Stimulated activated CD4-positive, alpha-beta T cell treated with anti-CD3 and anti-CD28 coated beads, Interleukin-4, amount 100 ng/mL, for 4 hours (primary cell): ENCODE results near the gene MYH15.

Source experiments
- DNase-seq, 2 experiments: peaks; one replicate each; pipeline ENCODE4 v3.0.0-alpha.2; 2020

Gene MYH15

GRCh38 chr3:108410531-108410984 lies 99.8 kb downstream of the MYH15 start:
- DNase-seq: no peak

DNA sequence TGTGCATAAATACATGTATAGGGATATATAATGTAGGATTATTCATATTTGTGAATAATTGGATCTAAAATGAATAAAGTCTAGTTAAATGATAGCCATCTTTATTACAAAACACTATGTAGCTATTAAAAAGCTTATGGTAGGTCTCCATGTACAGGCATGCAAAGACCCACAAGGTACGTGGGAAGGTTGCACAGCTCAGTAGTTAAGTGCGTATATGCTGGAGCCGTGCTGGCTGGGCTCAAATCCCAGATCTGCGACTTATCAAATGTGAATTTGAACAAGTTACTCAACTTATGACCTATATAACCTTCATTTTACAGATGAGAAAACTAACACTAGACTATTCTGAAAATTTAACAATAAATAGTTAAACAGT lies 100.6 kb downstream of the MYH15 start:
- no peak for DNase-seq

- no peak for DNase-seq
Observed at GRCh38 chr3:108408883-108409799, 101.3 kb downstream of the MYH15 start.

DNA sequence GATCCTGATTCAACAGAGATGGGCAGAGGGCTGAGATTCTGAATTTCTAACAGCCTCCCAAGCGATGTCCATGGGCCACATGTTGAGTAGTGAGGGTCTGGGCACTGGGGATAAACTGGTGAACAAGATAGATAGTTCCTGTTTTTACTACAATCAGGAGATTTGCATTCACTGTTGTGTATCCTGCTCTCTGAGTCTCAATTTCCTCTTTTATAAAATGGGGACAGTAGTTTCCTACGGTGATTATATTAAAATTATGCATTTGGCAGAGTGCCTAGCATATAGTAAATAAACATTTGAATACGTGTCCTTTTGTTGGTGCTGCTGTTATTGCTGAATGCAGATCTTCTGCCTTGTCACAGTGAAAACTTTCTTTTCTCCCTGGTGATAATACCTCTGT lies 102.5 kb downstream of the MYH15 start:
- DNase-seq: no peak

- no peak for DNase-seq
Observed at GRCh38 chr3:108406661-108407206, 103.7 kb downstream of the MYH15 start.

DNA sequence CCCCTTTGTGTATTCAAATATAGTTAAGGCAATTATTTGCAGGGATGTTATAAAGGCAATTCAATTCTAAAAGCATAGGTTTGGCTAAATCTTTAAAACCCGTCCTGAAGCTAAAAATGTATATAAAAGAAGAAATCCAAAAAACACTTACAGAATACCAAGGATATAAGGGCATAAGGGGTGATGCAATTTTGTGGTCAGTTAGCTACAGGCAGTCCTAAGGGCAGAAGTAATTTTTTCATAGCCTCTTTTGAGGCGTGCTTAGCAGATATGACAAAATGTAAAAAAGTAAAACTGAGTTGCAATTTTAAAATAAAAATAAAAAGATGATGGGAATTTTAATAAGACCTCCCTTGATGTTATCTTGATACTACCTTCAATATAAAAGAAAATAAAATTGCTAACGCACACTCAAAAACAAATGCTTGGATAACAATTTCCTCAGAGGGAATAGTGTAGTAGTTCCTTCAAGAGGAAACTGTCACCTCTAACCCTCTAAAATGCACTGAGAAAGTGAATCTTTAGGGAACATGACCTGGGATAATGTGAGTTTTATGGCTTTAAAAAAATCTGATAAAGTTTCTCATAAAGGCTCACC lies 104.2 kb downstream of the MYH15 start:
- DNase-seq: no peak

GRCh38 chr3:108404368-108404767 lies 106.0 kb downstream of the MYH15 start:
- no peak for DNase-seq

- DNase-seq: no peak
Observed at GRCh38 chr3:108403686-108404345, 106.6 kb downstream of the MYH15 start.

DNA sequence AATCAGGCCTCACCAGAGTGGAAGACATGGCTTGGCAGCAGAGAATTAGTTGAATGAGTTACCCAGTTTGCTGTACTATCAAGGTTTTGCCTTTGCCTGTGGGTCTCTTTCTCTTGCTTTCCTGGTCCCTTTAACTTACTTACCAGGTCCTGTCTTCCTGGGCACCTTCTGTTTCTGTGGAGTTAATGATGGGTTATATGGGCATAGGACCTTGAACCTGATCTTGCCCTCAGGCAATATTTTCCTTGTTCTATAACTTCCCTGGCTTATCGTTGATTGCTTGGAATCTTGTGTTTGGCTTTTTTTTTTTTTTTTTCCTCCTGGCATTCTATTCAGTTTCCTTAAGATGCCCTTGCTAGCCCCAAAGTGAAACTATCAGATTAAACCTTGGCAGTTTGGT lies 107.2 kb downstream of the MYH15 start:
- no peak for DNase-seq

GRCh38 chr3:108401836-108402235 lies 108.6 kb downstream of the MYH15 start:
- DNase-seq: no peak

- no peak for DNase-seq
Observed at GRCh38 chr3:108398510-108398909, 111.9 kb downstream of the MYH15 start.

DNA sequence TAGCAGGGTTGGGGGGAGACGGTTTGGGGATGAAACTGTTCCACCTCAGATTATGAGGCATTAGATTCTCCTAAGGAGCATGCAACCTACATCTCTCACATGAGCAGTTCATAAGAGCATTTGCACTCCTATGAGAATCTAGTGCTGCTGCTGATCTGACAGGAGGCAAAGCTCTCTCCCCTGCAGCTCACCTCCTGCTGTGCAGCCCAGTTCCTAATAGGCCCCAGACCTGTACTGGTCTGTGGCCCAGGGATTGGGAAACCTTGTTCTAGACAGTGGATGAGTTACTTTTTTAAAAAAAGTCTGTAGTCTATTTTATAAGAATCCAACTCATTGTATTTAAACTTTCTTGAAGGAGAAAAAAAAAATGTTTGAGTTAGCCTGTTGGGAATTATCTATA lies 114.1 kb downstream of the MYH15 start:
- no peak for DNase-seq

- DNase-seq: no peak
Observed at GRCh38 chr3:108394563-108394962, 115.8 kb downstream of the MYH15 start.

DNA sequence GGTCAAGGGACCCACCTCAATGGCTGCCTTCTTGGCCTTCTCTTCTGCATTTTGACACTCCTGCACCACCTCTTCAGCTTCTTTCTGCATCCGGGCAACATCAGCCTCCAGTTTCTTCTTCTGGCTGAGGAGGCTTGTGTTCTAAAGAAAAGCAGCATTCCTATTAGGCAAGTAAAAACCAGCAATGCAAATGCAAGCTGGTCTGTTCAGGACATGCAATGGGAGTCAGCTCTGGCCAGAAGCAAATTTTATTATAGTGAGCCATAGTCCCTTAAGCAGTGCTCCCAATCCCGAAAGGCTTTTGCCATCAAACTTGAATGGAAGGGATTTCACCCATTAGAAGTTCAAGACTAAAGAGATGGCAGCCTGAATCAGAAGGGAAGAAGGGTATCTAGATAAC lies 116.4 kb downstream of the MYH15 start:
- no peak for DNase-seq

- DNase-seq: no peak
Observed at GRCh38 chr3:108393128-108393900, 117.1 kb downstream of the MYH15 start.

GRCh38 chr3:108391917-108392593 lies 118.3 kb downstream of the MYH15 start:
- no peak for DNase-seq

GRCh38 chr3:108389372-108389771 lies 121.0 kb downstream of the MYH15 start:
- no peak for DNase-seq

DNA sequence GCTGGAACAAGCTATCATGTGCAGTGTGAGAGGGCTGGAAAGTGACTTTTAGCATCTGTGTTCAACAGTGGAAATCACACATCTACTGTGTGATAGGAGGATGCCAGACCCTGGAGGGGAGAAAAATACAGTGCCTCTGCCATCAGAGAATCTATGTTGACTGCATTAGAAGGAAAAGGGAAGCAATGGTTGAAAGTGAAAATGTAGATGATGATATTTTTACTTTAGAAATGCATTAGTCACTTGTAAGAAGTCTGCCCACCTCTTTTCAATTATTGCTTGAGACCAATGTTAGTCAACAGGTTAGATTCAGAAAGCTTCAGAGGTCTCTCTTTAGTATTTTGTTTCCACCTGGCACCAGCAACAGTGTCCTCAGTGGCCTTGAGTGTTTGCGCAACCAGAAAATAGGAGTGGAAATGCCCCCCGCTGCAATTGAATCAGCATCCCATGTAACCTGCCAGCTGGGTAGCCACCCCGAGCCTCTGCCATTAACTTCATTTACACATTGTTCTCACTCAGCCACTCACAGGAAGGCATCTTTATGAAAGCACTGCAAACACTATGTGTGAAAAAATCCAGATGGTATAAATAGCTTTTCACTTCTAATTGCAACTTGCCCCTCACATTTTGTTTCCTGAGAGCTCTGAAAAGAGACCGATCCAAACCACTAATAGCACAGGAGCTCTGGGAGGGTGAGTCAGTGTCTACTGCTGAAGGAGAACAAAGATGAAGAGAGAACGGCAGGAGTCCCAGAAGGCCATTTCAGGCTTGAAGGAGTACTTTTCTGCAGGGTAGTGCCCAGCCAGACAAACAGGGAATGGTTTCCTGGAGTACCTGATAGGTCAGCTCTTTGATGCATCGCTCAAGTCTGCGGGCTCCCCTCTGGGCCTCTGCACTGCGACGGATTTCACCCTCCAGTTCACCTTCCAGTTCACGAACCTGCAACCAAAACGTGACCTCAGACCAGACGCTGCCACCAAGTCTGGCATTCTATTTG lies 122.0 kb downstream of the MYH15 start:
- DNase-seq: peak in 1 of 2 experiments; percentile 9

DNA sequence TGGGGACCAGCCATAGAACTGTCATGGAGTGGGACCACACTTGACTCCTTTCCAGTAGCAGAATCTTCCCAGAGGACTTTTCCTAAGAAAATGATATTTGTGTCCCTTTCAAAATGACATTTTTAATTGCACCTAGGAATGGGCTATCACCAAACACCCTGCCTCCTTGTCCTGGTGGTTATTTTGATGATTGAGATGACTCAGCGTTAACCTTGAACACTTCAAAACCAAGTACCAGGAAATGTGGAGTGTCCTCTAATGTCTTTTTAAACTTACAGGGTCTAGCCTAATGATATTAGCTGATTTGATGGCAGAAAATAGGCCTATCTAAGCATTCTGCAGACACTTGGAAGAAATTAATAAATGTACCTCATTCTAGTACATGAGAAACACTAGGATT lies 123.3 kb downstream of the MYH15 start:
- no peak for DNase-seq

DNA sequence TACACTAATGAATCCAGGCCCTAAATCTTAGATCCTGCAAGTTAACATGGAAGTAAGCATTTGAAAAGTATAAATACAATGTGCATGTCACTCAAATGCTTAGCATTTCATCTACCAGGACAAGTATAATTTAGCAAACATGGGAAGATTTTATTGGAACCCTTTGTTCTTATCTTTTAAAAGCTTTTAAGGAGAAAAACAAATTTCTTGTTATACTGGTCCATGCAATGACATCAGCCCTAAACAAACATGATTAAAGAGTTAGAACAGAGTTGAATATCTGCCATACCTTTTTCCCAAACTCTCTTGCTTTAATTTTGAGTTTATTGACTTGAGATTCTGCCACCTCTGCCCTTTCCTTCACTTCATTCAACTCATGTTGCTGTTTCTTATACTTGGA lies 127.1 kb downstream of the MYH15 start:
- DNase-seq: no peak
